AG04449 (cell line): ENCODE measurements around the gene SIVA1.
A peak's percentile ranks its signal among the peaks of the same experiment; 100 is the strongest.

Source experiments
- CTCF ChIA-PET: fragments of 350-600 bp; formaldehyde crosslinking; extraction: SDS; loops from one replicate; lab custom pipeline; 2021; ENCODE audit warnings: antibody characterized with exemption; lab: Yijun Ruan, JAX
- POLR2A ChIA-PET: fragments of 400-600, 350-600 bp; formaldehyde crosslinking; extraction: SDS; loops from one replicate; lab custom pipeline; 2020; ENCODE audit warnings: antibody characterized with exemption, inconsistent platforms; lab: Yijun Ruan, JAX
- DNase-seq: peaks from one replicate; pipeline ENCODE4 v3.0.0-alpha.2; 2010; ENCODE audit warnings: low read depth, low spot score
- H3K4me3 ChIP-seq: 2 replicates; pipeline ENCODE4 v1.5.1; 2011; ENCODE audit warnings: low read depth, mild to moderate bottlenecking, control low read depth, low read length
- CTCF ChIP-seq: IDR thresholded peaks from one replicate; pipeline ENCODE4 v1.5.1; 2011; ENCODE audit warnings: mild to moderate bottlenecking, moderate library complexity, low read length, control low read depth, inconsistent platforms; ENCODE audit not compliant: insufficient read depth; ENCODE audit errors: missing control alignments

Gene SIVA1

GRCh38 chr14:104798300-104799243 lies 45.6 kb downstream of the SIVA1 start:
- no peak overlapping the region for H3K4me3 ChIP-seq
- no peak for TF ChIP-seq CTCF
- ChIA-PET POLR2A (no interaction called here), CTCF (interaction anchor here (0.9 to 5.0 kb wide), 4 partner anchors 13 to 31 kb away, joined by 4 to 18 read pairs (median 7); no protein-coding TSS in a partner anchor)
- no peak for DNase-seq

GRCh38 chr14:104799244-104800014 lies 46.5 kb downstream of the SIVA1 start:
- peak overlapping the region; percentile 64 for H3K4me3 ChIP-seq
- ChIA-PET CTCF (interaction anchor here (2.0 to 5.0 kb wide), 3 partner anchors 12 to 27 kb away, joined by 5 to 18 read pairs (median 9); no protein-coding TSS in a partner anchor), POLR2A (no interaction called here)
- TF ChIP-seq CTCF, result peak; percentile 13
- no peak for DNase-seq

- CTCF ChIA-PET, result interaction anchor here (0.7 to 5.0 kb wide), 6 partner anchors 9 to 31 kb away, joined by 4 to 18 read pairs (median 5); no protein-coding TSS in a partner anchor
- peak overlapping the region; percentile 64 for H3K4me3 ChIP-seq
- TF ChIP-seq CTCF, result peak; percentile 76
- DNase-seq, result no peak
- POLR2A ChIA-PET, result interaction anchor here (0.7 kb wide), 1 partner anchor 8 kb away, joined by 4 read pairs; no protein-coding TSS in a partner anchor
Observed at GRCh38 chr14:104800015-104800770, 47.2 kb downstream of the SIVA1 start.

GRCh38 chr14:104800771-104801519 lies 48.0 kb downstream of the SIVA1 start, which contains the start of gene ZBTB42:
Gene ZBTB42 (plus strand): TSS chr14:104801101. CDS start chr14:104801198, 97 bp downstream.
- peak within 1 kb of the TSS; percentile 64 for H3K4me3 ChIP-seq
- no peak for DNase-seq
- POLR2A ChIA-PET, result interaction anchor here (0.7 kb wide), 1 partner anchor 9 kb away, joined by 4 read pairs; no protein-coding TSS in a partner anchor
- CTCF ChIA-PET, result interaction anchor here (0.7 to 5.0 kb wide), 7 partner anchors 10 to 32 kb away, joined by 4 to 18 read pairs (median 5); no protein-coding TSS in a partner anchor
- no peak for TF ChIP-seq CTCF
